Testis (tissue), 3 donors: Measurements from ENCODE around the gene RNF151. TPM values are rescaled to one million over a fixed set of nuclear protein-coding genes. Genes with fewer than 3 reads are reported as not detected.

Experiments used
- DNase-seq: peaks from one replicate; pipeline ENCODE4 v3.0.0-alpha.2; 2019
- H3K27ac ChIP-seq, 2 donors: fragments of 200-600 bp; sonication (generic); one replicate each; pipeline ENCODE4 v1.5.1; 2019
- H3K27me3 ChIP-seq: fragments of 200-600 bp; sonication (generic); one replicate; pipeline ENCODE4 v1.5.1; 2019
- H3K36me3 ChIP-seq: fragments of 200-600 bp; sonication (generic); one replicate; pipeline ENCODE4 v1.5.1; 2017; ENCODE audit warnings: low read depth; ENCODE audit errors: missing control alignments
- H3K4me1 ChIP-seq: fragments of 200-600 bp; sonication (generic); one replicate; pipeline ENCODE4 v1.5.1; 2019
- H3K4me3 ChIP-seq, 2 donors: fragments of 200-600 bp; sonication (generic); one replicate each; pipeline ENCODE4 v1.5.1; 2017 to 2019
- H3K9me3 ChIP-seq: fragments of 200-600 bp; sonication (generic); one replicate; pipeline ENCODE4 v1.5.1; 2017
- CTCF ChIP-seq, 3 experiments: fragments of 450-650 bp in 2 of 3; fragments of 200-600 bp in 1 of 3; sonication (generic) in 1 of 3; IDR thresholded peaks; one replicate each; pipeline ENCODE4 v1.5.1; 2016 to 2019; ENCODE audit warnings: antibody characterized with exemption in 3 of 3, mild to moderate bottlenecking in 2 of 3, moderate library complexity in 1 of 3
- POLR2A ChIP-seq: fragments of 450-650 bp; IDR thresholded peaks from one replicate; pipeline ENCODE4 v1.6.1; 2017; ENCODE audit warnings: antibody characterized with exemption, mild to moderate bottlenecking, moderate library complexity
- WGBS, 2 donors: methylation state at CpG; one replicate each; pipeline ENCODE4 v1.1.5; 2018; 5-methylcytosine and 5-hydroxymethylcytosine counted together
- intact Hi-C: fragments of 100-400 bp; cut with DNase I; formaldehyde crosslinking; loops from one replicate; pipeline ENCODE4 v1.15.1; 2023; ENCODE audit warnings: low total_unique reads
- polyA plus RNA-seq: library from polyadenylated mRNA; stranded (reverse); fragments of 350-450 nt; fragmentation: Illumina TruSeq; extraction: RNeasy Lipid Tissue Mini Kit (QIAGEN cat#74804); gene quantifications from one replicate; pipeline ENCODE4 v1.2.3, GENCODE V29; 2014; ENCODE audit warnings: low read depth, low replicate concordance; ENCODE audit not compliant: insufficient read depth
- total RNA-seq, 2 donors: library from RNA; depleted of rRNA; stranded (reverse); fragments of >200 nt; gene quantifications; one replicate each; pipeline ENCODE4 v1.2.3, GENCODE V29; 2016

Gene RNF151
- total and polyA plus RNA-seq, 3 donors from 2014 or later: 86.7 to 210 (median 153) TPM

- intact Hi-C loops: no loop called here
- WGBS, 2 donors: 0% methylated on average over 1 to 44 of the region's 78 CpGs
Observed at GRCh38 chr16:1971796-1972489, 5.3 kb downstream of the RNF151 start, which contains the start of gene TBL3. Gene TBL3 (plus strand): TSS chr16:1972053. CDS start chr16:1972165, 112 bp downstream.

GRCh38 chr16:1972490-1972877, 5.8 kb downstream of the RNF151 start:
- TF ChIP-seq POLR2A (no peak), CTCF (IDR thresholded peaks at IDR 0.05) (no peak)
- H3K36me3 ChIP-seq: no peaks in the 10 kb centered on the region
- peaks cover 14% of the 10 kb centered on the region for H3K4me1 ChIP-seq
- H3K9me3 ChIP-seq: no peaks in the 10 kb centered on the region
- no peak for DNase-seq
- peak overlapping the region in 1 of 2 donors; percentile 35 for H3K27ac ChIP-seq
- H3K27me3 ChIP-seq: no peaks in the 10 kb centered on the region
- intact Hi-C loops: no loop called here
- 1 to 11% methylated on average over 5 to 18 of the region's 22 CpGs for WGBS, 2 donors
- H3K4me3 ChIP-seq: peak overlapping the region; percentile 92 to 99

More at GRCh38 chr16:1971796-1972489, 5.3 kb downstream of the RNF151 start, which contains the start of gene TBL3:
- peak; percentile 94 for DNase-seq
- H3K36me3 ChIP-seq: no peaks in the 10 kb centered on the region
- no peaks in the 10 kb centered on the region for H3K9me3 ChIP-seq
- peak within 1 kb of the TSS; percentile 92 to 99 for H3K4me3 ChIP-seq
- TF ChIP-seq POLR2A (peak; percentile 50), CTCF (IDR thresholded peaks at IDR 0.05) (peak in 1 of 3 experiments; percentile 18)
- H3K4me1 ChIP-seq: peaks cover 14% of the 10 kb centered on the region
- no peaks in the 10 kb centered on the region for H3K27me3 ChIP-seq
- H3K27ac ChIP-seq: peak within 1 kb of the TSS; percentile 35 to 90

GRCh38 chr16:1973461-1974156, 7.0 kb downstream of the RNF151 start:
- Histone ChIP-seq H3K36me3 (no peaks in the 10 kb centered on the region), H3K4me3 (no peak overlapping the region), H3K27me3 (no peaks in the 10 kb centered on the region), H3K9me3 (no peaks in the 10 kb centered on the region), H3K27ac (no peak overlapping the region), H3K4me1 (peaks cover 14% of the 10 kb centered on the region)
- 86 to 91% methylated on average over 10 to 16 of the region's 16 CpGs for WGBS, 2 donors
- TF ChIP-seq CTCF (IDR thresholded peaks at IDR 0.05): no peak
- no peak for TF ChIP-seq POLR2A
- intact Hi-C loops: no loop called here
- DNase-seq: no peak

GRCh38 chr16:1974157-1975070, 7.8 kb downstream of the RNF151 start:
- H3K27me3 ChIP-seq: no peaks in the 10 kb centered on the region
- no peak overlapping the region for H3K27ac ChIP-seq
- no peak for DNase-seq
- H3K36me3 ChIP-seq: no peaks in the 10 kb centered on the region
- no peak overlapping the region for H3K4me3 ChIP-seq
- peaks cover 14% of the 10 kb centered on the region for H3K4me1 ChIP-seq
- no peaks in the 10 kb centered on the region for H3K9me3 ChIP-seq
- 89 to 94% methylated on average over 31 to 37 of the region's 42 CpGs for WGBS, 2 donors
- intact Hi-C loops: no loop called here
- TF ChIP-seq CTCF (IDR thresholded peaks at IDR 0.05) (no peak), POLR2A (no peak)
